ENCODE measurements around the gene COX4I1. TPM values are rescaled to one million over a fixed set of nuclear protein-coding genes. Genes with fewer than 3 reads are reported as not detected.

Gene COX4I1
- total RNA-seq, 2 experiments from 2014 or later: 524 to 548 TPM

- Mint-ChIP-seq H3K36me3 (no peaks in the 10 kb centered on the region), H3K4me1 (peaks cover 26% of the 10 kb centered on the region), H3K27ac (no peak overlapping the region), H3K27me3 (peaks cover 36% of the 10 kb centered on the region), H3K4me3 (no peak overlapping the region), H3K9me3 (no peaks in the 10 kb centered on the region)
- DNase-seq: no peak
Measured at GRCh38 chr16:85759631-85760419, 39.7 kb upstream of the COX4I1 start.

DNA sequence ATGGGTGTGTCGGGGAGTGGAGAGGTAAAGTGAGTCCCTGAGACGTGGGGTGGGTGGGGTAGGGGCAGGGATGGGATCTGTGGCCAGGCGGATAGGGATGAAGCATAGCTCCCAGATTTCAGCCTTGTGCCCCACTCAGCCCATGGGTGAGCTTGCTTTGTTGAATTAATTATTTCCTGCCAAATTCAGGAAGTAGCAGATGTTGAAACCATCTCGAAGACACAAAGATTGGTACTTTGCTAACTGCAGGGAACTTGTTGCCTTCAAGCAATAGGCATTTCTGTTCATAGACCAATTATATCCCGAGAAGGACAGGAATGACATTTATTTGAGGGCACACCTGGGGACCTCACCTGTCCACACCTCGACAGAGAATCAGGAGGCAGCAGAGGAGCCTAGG is 37.6 kb upstream of the COX4I1 start:
- H3K36me3 Mint-ChIP-seq: no peaks in the 10 kb centered on the region
- peaks cover 18% of the 10 kb centered on the region for H3K4me1 Mint-ChIP-seq
- DNase-seq: no peak
- H3K9me3 Mint-ChIP-seq: no peaks in the 10 kb centered on the region
- H3K27me3 Mint-ChIP-seq: peaks cover 33% of the 10 kb centered on the region
- no peak overlapping the region for H3K27ac Mint-ChIP-seq
- H3K4me3 Mint-ChIP-seq: no peak overlapping the region

DNA sequence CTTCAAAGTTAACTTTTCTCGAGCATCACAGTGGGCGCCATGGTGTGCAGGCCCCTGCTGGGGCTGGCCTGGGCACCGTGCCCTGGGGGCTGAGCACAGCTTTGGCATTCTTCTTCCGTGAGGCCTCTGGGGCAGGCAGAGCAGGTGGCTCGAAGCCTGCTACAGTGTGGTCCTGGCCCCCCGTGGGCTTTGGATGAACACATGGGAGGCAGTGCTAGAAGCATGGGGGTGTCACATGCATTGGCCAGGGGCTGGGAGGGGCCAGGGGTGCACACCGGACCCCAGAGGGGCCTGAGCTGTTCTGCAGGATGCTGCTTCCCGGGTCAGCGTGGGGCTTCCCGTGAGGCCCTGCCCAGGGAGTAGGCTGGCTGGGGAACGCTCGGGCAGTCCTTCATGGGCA is 36.5 kb upstream of the COX4I1 start:
- peaks cover 24% of the 10 kb centered on the region for H3K27me3 Mint-ChIP-seq
- no peak for DNase-seq
- no peak overlapping the region for H3K4me3 Mint-ChIP-seq
- no peaks in the 10 kb centered on the region for H3K36me3 Mint-ChIP-seq
- H3K9me3 Mint-ChIP-seq: no peaks in the 10 kb centered on the region
- H3K4me1 Mint-ChIP-seq: peaks cover 10% of the 10 kb centered on the region
- H3K27ac Mint-ChIP-seq: no peak overlapping the region

DNA sequence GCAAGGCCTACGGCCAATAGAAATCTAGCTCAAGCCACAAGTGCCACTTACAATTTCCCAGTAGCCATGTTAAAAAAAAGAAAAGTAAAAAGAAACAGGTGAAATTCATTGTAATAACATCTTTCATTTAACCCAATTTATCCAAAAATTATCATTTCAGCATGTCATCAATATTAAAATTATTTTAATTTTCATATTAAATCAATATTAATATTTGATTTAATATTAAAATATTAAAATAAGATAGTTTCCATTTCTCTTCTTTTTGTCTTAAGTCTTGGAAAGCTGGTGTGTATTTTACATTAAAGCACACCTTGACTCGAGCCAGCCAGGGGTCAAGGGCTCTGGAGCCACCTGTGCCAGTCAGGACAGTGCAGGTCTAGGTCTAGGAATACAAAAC is 35.9 kb upstream of the COX4I1 start:
- Mint-ChIP-seq H3K9me3 (no peaks in the 10 kb centered on the region), H3K36me3 (no peaks in the 10 kb centered on the region), H3K27ac (no peak overlapping the region), H3K4me1 (peaks cover 10% of the 10 kb centered on the region), H3K27me3 (peaks cover 19% of the 10 kb centered on the region), H3K4me3 (no peak overlapping the region)
- no peak for DNase-seq

DNA sequence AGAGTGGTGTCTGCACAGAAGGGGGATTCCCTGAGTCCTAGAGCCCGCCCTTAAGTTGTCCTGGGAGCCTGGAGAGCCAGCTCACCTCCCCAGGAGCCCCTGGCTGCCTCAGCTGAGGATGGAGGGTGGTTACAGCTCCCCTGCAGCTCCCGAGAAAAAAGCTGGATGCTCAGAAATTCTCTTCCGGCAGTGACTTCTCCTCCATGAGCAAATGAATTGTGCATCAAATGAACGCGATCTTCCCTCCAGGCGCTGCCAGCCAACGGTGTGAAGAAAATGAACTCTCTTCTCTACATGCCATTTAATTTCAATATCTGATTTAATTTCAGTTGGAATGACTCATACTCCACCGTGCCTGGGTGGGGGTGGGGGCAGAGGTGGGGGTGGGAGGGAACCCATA is 34.3 kb upstream of the COX4I1 start:
- no peaks in the 10 kb centered on the region for H3K36me3 Mint-ChIP-seq
- H3K4me1 Mint-ChIP-seq: peaks cover 2% of the 10 kb centered on the region
- H3K27me3 Mint-ChIP-seq: peaks cover 3% of the 10 kb centered on the region
- no peak overlapping the region for H3K27ac Mint-ChIP-seq
- no peak for DNase-seq
- H3K4me3 Mint-ChIP-seq: no peak overlapping the region
- H3K9me3 Mint-ChIP-seq: no peaks in the 10 kb centered on the region

DNA sequence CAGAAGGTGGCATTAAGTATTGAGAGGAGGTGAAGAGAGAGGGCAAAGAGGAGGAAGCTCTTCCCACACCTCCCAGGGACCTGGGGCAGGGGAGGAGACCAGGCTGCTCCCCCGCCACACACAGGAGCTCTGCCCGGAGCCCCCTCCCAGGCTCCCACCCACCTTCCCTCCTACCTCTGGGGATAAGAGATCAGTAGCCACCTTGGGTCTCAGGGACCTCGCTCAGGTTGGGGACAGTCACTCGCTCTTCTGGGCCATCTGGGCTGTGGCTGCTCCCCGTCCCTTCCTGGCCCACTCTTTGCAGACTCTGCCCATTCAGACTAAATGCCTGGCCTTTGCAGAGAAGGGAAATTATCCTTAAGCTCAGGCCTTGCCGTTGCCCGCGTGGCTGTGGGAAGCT is 33.7 kb upstream of the COX4I1 start:
- H3K27ac Mint-ChIP-seq: no peak overlapping the region
- no peaks in the 10 kb centered on the region for H3K27me3 Mint-ChIP-seq
- no peak overlapping the region for H3K4me3 Mint-ChIP-seq
- no peak for DNase-seq
- no peaks in the 10 kb centered on the region for H3K9me3 Mint-ChIP-seq
- peaks cover 2% of the 10 kb centered on the region for H3K4me1 Mint-ChIP-seq
- H3K36me3 Mint-ChIP-seq: no peaks in the 10 kb centered on the region

GRCh38 chr16:85767531-85767930 is 32.0 kb upstream of the COX4I1 start:
- Mint-ChIP-seq H3K27ac (no peak overlapping the region), H3K9me3 (no peaks in the 10 kb centered on the region), H3K4me1 (peaks cover 2% of the 10 kb centered on the region), H3K4me3 (no peak overlapping the region), H3K27me3 (no peaks in the 10 kb centered on the region), H3K36me3 (peaks cover 1% of the 10 kb centered on the region)
- DNase-seq: no peak

GRCh38 chr16:85768199-85768598 is 31.3 kb upstream of the COX4I1 start:
- Mint-ChIP-seq H3K4me1 (peaks cover 2% of the 10 kb centered on the region), H3K4me3 (no peak overlapping the region), H3K36me3 (peaks cover 1% of the 10 kb centered on the region), H3K9me3 (no peaks in the 10 kb centered on the region), H3K27ac (no peak overlapping the region), H3K27me3 (no peaks in the 10 kb centered on the region)
- no peak for DNase-seq

DNA sequence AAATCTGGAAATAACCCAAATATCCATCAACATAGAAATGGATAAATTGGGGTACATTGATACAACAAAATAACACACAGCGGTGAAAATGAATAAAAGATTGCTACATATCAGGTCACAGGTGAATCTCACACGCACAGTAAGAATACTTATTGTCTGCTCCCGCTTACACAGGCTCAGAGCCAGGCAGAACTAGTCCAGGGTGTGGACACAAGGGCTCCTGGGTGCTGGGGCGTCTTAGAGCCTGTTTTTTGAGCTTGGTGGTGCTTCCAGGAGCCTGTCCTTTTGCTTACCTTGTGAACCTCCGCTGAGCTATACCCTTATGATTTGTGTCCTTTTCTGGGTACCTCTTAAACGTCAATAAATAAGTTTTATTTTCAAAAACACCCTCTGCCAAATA is 28.8 kb upstream of the COX4I1 start:
- H3K9me3 Mint-ChIP-seq: no peaks in the 10 kb centered on the region
- no peak overlapping the region for H3K4me3 Mint-ChIP-seq
- H3K36me3 Mint-ChIP-seq: peaks cover 1% of the 10 kb centered on the region
- no peak overlapping the region for H3K27ac Mint-ChIP-seq
- H3K27me3 Mint-ChIP-seq: no peaks in the 10 kb centered on the region
- DNase-seq: no peak
- H3K4me1 Mint-ChIP-seq: no peaks in the 10 kb centered on the region

- DNase-seq: no peak
- Mint-ChIP-seq H3K9me3 (no peaks in the 10 kb centered on the region), H3K4me1 (no peaks in the 10 kb centered on the region), H3K27ac (no peak overlapping the region), H3K36me3 (peaks cover 3% of the 10 kb centered on the region), H3K4me3 (no peak overlapping the region), H3K27me3 (no peaks in the 10 kb centered on the region)
Measured at GRCh38 chr16:85773044-85773443, 26.5 kb upstream of the COX4I1 start.

- Mint-ChIP-seq H3K36me3 (peaks cover 6% of the 10 kb centered on the region), H3K4me1 (no peaks in the 10 kb centered on the region), H3K27me3 (no peaks in the 10 kb centered on the region)
Measured at GRCh38 chr16:85774136-85774535, 25.4 kb upstream of the COX4I1 start.

GRCh38 chr16:85774811-85775210 is 24.7 kb upstream of the COX4I1 start:
- Mint-ChIP-seq H3K36me3 (peaks cover 10% of the 10 kb centered on the region), H3K4me3 (no peak overlapping the region), H3K4me1 (no peaks in the 10 kb centered on the region), H3K27me3 (no peaks in the 10 kb centered on the region), H3K9me3 (no peaks in the 10 kb centered on the region), H3K27ac (no peak overlapping the region)
- DNase-seq: no peak

More at GRCh38 chr16:85774136-85774535, 25.4 kb upstream of the COX4I1 start:
- Mint-ChIP-seq H3K9me3 (no peaks in the 10 kb centered on the region), H3K27ac (no peak overlapping the region), H3K4me3 (no peak overlapping the region)
- no peak for DNase-seq

DNA sequence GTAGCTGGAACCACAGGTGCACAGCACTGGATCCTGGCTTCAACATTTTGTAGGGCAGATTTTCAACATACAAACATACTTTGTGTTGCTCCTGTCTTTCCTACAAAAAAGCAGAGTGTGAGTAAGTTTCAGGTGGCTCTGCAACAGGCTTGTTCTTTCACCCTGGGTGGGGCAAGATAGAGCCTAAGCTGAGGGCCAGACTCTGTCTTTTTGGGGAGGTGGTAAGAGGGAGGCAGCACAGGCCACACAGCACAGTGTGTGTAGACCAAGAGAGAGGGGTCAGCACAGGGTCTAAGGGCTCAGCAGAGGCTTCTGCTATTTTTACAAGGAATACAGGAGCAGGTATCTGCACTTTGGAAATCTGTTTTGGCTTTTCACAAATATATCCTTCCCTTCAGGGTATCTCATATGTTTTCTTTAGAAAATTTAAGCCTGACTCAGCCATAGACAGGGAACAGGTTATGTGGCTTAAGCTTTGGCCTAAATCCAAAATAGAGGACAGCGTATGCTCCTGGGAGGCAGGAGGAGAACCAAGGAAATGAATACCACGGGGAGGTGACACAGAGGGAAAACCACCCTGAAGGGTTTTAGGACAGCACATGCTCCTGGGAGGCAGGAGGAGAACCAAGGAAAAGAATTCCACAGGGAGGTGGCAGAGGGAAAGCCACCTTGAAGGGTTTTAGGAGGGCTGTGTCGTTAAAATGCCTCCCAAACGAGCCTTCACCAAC is 21.7 kb upstream of the COX4I1 start:
- Mint-ChIP-seq H3K36me3 (peaks cover 16% of the 10 kb centered on the region), H3K4me3 (no peak overlapping the region), H3K4me1 (no peaks in the 10 kb centered on the region), H3K9me3 (no peaks in the 10 kb centered on the region), H3K27me3 (no peaks in the 10 kb centered on the region), H3K27ac (no peak overlapping the region)
- no peak for DNase-seq

DNA sequence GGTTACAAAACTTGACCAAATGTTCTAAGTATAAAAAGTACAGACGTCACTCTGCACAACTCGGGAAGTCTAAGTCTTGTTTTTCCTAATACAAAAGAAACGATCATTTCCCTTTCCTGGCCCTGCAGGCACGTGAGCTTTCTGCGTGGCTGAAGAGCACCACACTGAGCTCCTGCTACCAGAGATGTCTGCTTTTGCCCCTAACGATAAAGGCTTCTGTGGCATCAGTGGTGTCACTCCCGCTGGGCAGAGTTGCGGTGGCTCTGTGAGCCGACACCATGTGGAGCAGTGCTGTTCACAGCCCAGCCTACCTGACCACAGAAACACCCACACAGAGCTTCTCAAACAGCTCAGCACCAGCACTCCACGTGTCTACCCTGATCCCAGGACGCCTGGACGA is 20.6 kb upstream of the COX4I1 start:
- Mint-ChIP-seq H3K27ac (no peak overlapping the region), H3K27me3 (no peaks in the 10 kb centered on the region), H3K36me3 (peaks cover 19% of the 10 kb centered on the region), H3K4me3 (no peak overlapping the region), H3K9me3 (no peaks in the 10 kb centered on the region), H3K4me1 (no peaks in the 10 kb centered on the region)
- peak; percentile 25 for DNase-seq

- no peak overlapping the region for H3K4me3 Mint-ChIP-seq
- no peaks in the 10 kb centered on the region for H3K27me3 Mint-ChIP-seq
- no peak for DNase-seq
- H3K27ac Mint-ChIP-seq: no peak overlapping the region
- no peaks in the 10 kb centered on the region for H3K9me3 Mint-ChIP-seq
- peaks cover 19% of the 10 kb centered on the region for H3K36me3 Mint-ChIP-seq
- H3K4me1 Mint-ChIP-seq: no peaks in the 10 kb centered on the region
Measured at GRCh38 chr16:85780281-85780680, 19.2 kb upstream of the COX4I1 start.

- peaks cover 24% of the 10 kb centered on the region for H3K36me3 Mint-ChIP-seq
- DNase-seq: no peak
- no peak overlapping the region for H3K27ac Mint-ChIP-seq
- H3K27me3 Mint-ChIP-seq: no peaks in the 10 kb centered on the region
- no peak overlapping the region for H3K4me3 Mint-ChIP-seq
- H3K9me3 Mint-ChIP-seq: no peaks in the 10 kb centered on the region
- peaks cover 2% of the 10 kb centered on the region for H3K4me1 Mint-ChIP-seq
Measured at GRCh38 chr16:85781156-85781555, 18.3 kb upstream of the COX4I1 start.
